Fibroblast of skin of scalp (primary cell): ENCODE results near the gene KIAA0513.

ENCODE experiments used
- DNase-seq: peaks from one replicate; pipeline ENCODE4 v3.0.0-alpha.2; 2013

The KIAA0513 gene

GRCh38 chr16:85138073-85138824, 110.7 kb downstream of the KIAA0513 start:
- no peak for DNase-seq

- no peak for DNase-seq
Observed at GRCh38 chr16:85138825-85139627, 111.4 kb downstream of the KIAA0513 start.

- DNase-seq: no peak
Observed at GRCh38 chr16:85139881-85140339, 112.3 kb downstream of the KIAA0513 start.

GRCh38 chr16:85140455-85141012, 112.9 kb downstream of the KIAA0513 start:
- no peak for DNase-seq

GRCh38 chr16:85141491-85142128, 114.0 kb downstream of the KIAA0513 start:
- DNase-seq: no peak

- no peak for DNase-seq
Observed at GRCh38 chr16:85142129-85142513, 114.5 kb downstream of the KIAA0513 start.

- no peak for DNase-seq
Observed at GRCh38 chr16:85142771-85143211, 115.2 kb downstream of the KIAA0513 start.
